H1 (cell line): ENCODE measurements around the gene CCDC78. TPM values are rescaled to one million over a fixed set of nuclear protein-coding genes. Genes with fewer than 3 reads are reported as not detected.

Experiments used
- RXRA ChIP-seq: IDR thresholded peaks from 2 replicates; pipeline ENCODE4 v1.6.1; 2011; ENCODE audit warnings: low read depth, mild to moderate bottlenecking, low read length, moderate library complexity; ENCODE audit not compliant: insufficient read depth
- polyA plus RNA-seq, 7 experiments: library from polyadenylated mRNA; depleted of rRNA in 3 of 7; stranded (reverse) in 5 of 7; unstranded in 2 of 7; fragments of >200 nt in 5 of 7; fragments of 200-250 nt in 2 of 7; gene quantifications; 1 replicate in 5 of 7; 2 replicates in 1 of 7; 4 replicates in 1 of 7; pipeline versions ENCODE4 v1.2.1 to v1.2.3, GENCODE V29; 2011 to 2013; ENCODE audit warnings: missing spikeins in 2 of 7, mixed read lengths in 2 of 7
- total RNA-seq: library from RNA; stranded (reverse); fragmentation: NEBNext Ultra II Directional; extraction: Animal tissue kit (Norgen Biotek cat#: 25700); gene quantifications from 2 replicates; pipeline ENCODE4 v1.2.1, GENCODE V29; 2021
- TF ChIP-seq, protein P1 (sequence below): IDR thresholded peaks from 2 replicates; pipeline ENCODE4 v1.6.1; 2011; ENCODE audit warnings: low read length, improper control_type of control experiment

The CCDC78 gene
- total and polyA plus RNA-seq, 2 of the 8 experiments (the other 6 are each of a cell fraction or from before 2014, with no cell fraction given) = 7.1 to 8.5 TPM

- TF ChIP-seq, protein P1, sequence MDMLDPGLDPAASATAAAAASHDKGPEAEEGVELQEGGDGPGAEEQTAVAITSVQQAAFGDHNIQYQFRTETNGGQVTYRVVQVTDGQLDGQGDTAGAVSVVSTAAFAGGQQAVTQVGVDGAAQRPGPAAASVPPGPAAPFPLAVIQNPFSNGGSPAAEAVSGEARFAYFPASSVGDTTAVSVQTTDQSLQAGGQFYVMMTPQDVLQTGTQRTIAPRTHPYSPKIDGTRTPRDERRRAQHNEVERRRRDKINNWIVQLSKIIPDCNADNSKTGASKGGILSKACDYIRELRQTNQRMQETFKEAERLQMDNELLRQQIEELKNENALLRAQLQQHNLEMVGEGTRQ = no peak
- TF ChIP-seq RXRA = no peak
These were observed 18.2 kb downstream of the CCDC78 start (continued) for GRCh38 chr16:708019-708418.
